Measurements from ENCODE around the gene OR2T3.
"Not testable (repeated sequence)": the region's sequence is repeated elsewhere in the genome, so short reads cannot be mapped to it uniquely, and the experiment has no call there.

OR2T3 gene

GRCh38 chr1:248449821-248450465, 23.2 kb upstream of the OR2T3 start:
- H3K27me3 Mint-ChIP-seq, H3K4me1 Mint-ChIP-seq, H3K27ac Mint-ChIP-seq, CTCF ChIA-PET, DNase-seq, H3K4me3 Mint-ChIP-seq, H3K36me3 Mint-ChIP-seq, H3K9me3 Mint-ChIP-seq: not testable (repeated sequence)

- H3K4me3 Mint-ChIP-seq, H3K27ac Mint-ChIP-seq, H3K4me1 Mint-ChIP-seq, H3K36me3 Mint-ChIP-seq, CTCF ChIA-PET, H3K27me3 Mint-ChIP-seq, DNase-seq, H3K9me3 Mint-ChIP-seq: not testable (repeated sequence)
Measured at GRCh38 chr1:248450466-248451145, 22.5 kb upstream of the OR2T3 start.

GRCh38 chr1:248453619-248454018, 19.5 kb upstream of the OR2T3 start:
- H3K36me3 Mint-ChIP-seq, H3K4me3 Mint-ChIP-seq, H3K9me3 Mint-ChIP-seq, H3K4me1 Mint-ChIP-seq, DNase-seq, H3K27me3 Mint-ChIP-seq, H3K27ac Mint-ChIP-seq, CTCF ChIA-PET: not testable (repeated sequence)

GRCh38 chr1:248455045-248455444, 18.1 kb upstream of the OR2T3 start:
- H3K36me3 Mint-ChIP-seq, DNase-seq, CTCF ChIA-PET, H3K4me1 Mint-ChIP-seq, H3K9me3 Mint-ChIP-seq, H3K27ac Mint-ChIP-seq, H3K27me3 Mint-ChIP-seq, H3K4me3 Mint-ChIP-seq: not testable (repeated sequence)

- H3K27me3 Mint-ChIP-seq, H3K27ac Mint-ChIP-seq, H3K4me3 Mint-ChIP-seq: not testable (repeated sequence)
Measured at GRCh38 chr1:248456635-248457034, 16.5 kb upstream of the OR2T3 start.

GRCh38 chr1:248459117-248459516, 14.0 kb upstream of the OR2T3 start:
- H3K9me3 Mint-ChIP-seq, result not testable (repeated sequence)

More at GRCh38 chr1:248456635-248457034, 16.5 kb upstream of the OR2T3 start:
- CTCF ChIA-PET, H3K36me3 Mint-ChIP-seq, DNase-seq, H3K4me1 Mint-ChIP-seq, H3K9me3 Mint-ChIP-seq: not testable (repeated sequence)

GRCh38 chr1:248471154-248471553, 2.0 kb upstream of the OR2T3 start:
- no peaks in the 10 kb centered on the region for H3K27me3 Mint-ChIP-seq
- CTCF ChIA-PET, result no interaction called here
- no peaks in the 10 kb centered on the region for H3K4me1 Mint-ChIP-seq
- no peak for DNase-seq
- H3K27ac Mint-ChIP-seq, result no peak overlapping the region
- peaks cover 8% of the 10 kb centered on the region for H3K9me3 Mint-ChIP-seq
- H3K4me3 Mint-ChIP-seq, result no peak overlapping the region
- H3K36me3 Mint-ChIP-seq, result peaks cover 13% of the 10 kb centered on the region

More at GRCh38 chr1:248459117-248459516, 14.0 kb upstream of the OR2T3 start:
- H3K36me3 Mint-ChIP-seq, H3K4me1 Mint-ChIP-seq, H3K4me3 Mint-ChIP-seq, H3K27me3 Mint-ChIP-seq, CTCF ChIA-PET, DNase-seq, H3K27ac Mint-ChIP-seq: not testable (repeated sequence)

GRCh38 chr1:248472111-248472510, 1.0 kb upstream of the OR2T3 start:
- H3K4me1 Mint-ChIP-seq, H3K9me3 Mint-ChIP-seq, H3K27me3 Mint-ChIP-seq, CTCF ChIA-PET, H3K27ac Mint-ChIP-seq, DNase-seq, H3K4me3 Mint-ChIP-seq: not testable (repeated sequence)
- peaks cover 15% of the 10 kb centered on the region for H3K36me3 Mint-ChIP-seq

GRCh38 chr1:248475660-248476059, 2.5 kb downstream of the OR2T3 start:
- H3K27ac Mint-ChIP-seq, H3K9me3 Mint-ChIP-seq, H3K27me3 Mint-ChIP-seq, H3K4me3 Mint-ChIP-seq, DNase-seq, CTCF ChIA-PET, H3K4me1 Mint-ChIP-seq, H3K36me3 Mint-ChIP-seq: not testable (repeated sequence)

- Mint-ChIP-seq H3K4me3 (peak overlapping the region; percentile 82), H3K4me1 (peaks cover 14% of the 10 kb centered on the region), H3K27ac (peak overlapping the region; percentile 94)
- H3K36me3 Mint-ChIP-seq, CTCF ChIA-PET, H3K27me3 Mint-ChIP-seq, H3K9me3 Mint-ChIP-seq: not testable (repeated sequence)
- peak; percentile 57 for DNase-seq
Measured at GRCh38 chr1:248481686-248482579, 8.8 kb downstream of the OR2T3 start.

- DNase-seq, H3K4me3 Mint-ChIP-seq, H3K27ac Mint-ChIP-seq, H3K4me1 Mint-ChIP-seq, H3K9me3 Mint-ChIP-seq, H3K36me3 Mint-ChIP-seq, CTCF ChIA-PET, H3K27me3 Mint-ChIP-seq: not testable (repeated sequence)
Measured at GRCh38 chr1:248488289-248488688, 15.1 kb downstream of the OR2T3 start, which contains the start of gene OR2T5. OR2T5 (plus strand) TSS chr1:248488589; CDS start chr1:248488589, 0 bp downstream.

- H3K9me3 Mint-ChIP-seq, H3K4me3 Mint-ChIP-seq, CTCF ChIA-PET, H3K4me1 Mint-ChIP-seq, DNase-seq, H3K27ac Mint-ChIP-seq, H3K36me3 Mint-ChIP-seq, H3K27me3 Mint-ChIP-seq: not testable (repeated sequence)
Measured at GRCh38 chr1:248496661-248497060, 23.5 kb downstream of the OR2T3 start.

- H3K4me1 Mint-ChIP-seq, CTCF ChIA-PET, H3K27ac Mint-ChIP-seq, H3K27me3 Mint-ChIP-seq, DNase-seq, H3K4me3 Mint-ChIP-seq, H3K36me3 Mint-ChIP-seq, H3K9me3 Mint-ChIP-seq: not testable (repeated sequence)
Measured at GRCh38 chr1:248500305-248501035, 27.3 kb downstream of the OR2T3 start.

GRCh38 chr1:248507773-248508172, 34.6 kb downstream of the OR2T3 start, which contains the start of gene OR2G6:
OR2G6 (plus strand) TSS chr1:248508073; CDS start chr1:248521647, 13,574 bp downstream.
- H3K9me3 Mint-ChIP-seq, H3K27ac Mint-ChIP-seq, H3K4me3 Mint-ChIP-seq, CTCF ChIA-PET, H3K36me3 Mint-ChIP-seq, H3K27me3 Mint-ChIP-seq, H3K4me1 Mint-ChIP-seq, DNase-seq: not testable (repeated sequence)

Data from activated naive CD4-positive, alpha-beta T cell treated with anti-CD3 and anti-CD28 coated beads, Interleukin-2, amount 10 ng/mL, durations not matched to agents 7 days and 5 days (primary cell).